GM23248 (cell line): Measurements from ENCODE around the gene SNX5. TPM values are rescaled to one million over a fixed set of nuclear protein-coding genes. Genes with fewer than 3 reads are reported as not detected.

Experiments
- DNase-seq: peaks from one replicate; pipeline ENCODE4 v3.0.0-alpha.2; 2015
- H2AFZ ChIP-seq: fragments of 200-600 bp; sonication (generic); 2 replicates; pipeline ENCODE4 v1.6.1; 2016; ENCODE audit warnings: antibody characterized with exemption
- H3F3A ChIP-seq: fragments of 200-600 bp; sonication (generic); 2 replicates; pipeline ENCODE4 v1.6.1; 2016; ENCODE audit warnings: mild to moderate bottlenecking, antibody characterized with exemption, mixed run types; ENCODE audit not compliant: insufficient read depth
- H3K27ac ChIP-seq: fragments of 200-600 bp; sonication (generic); 2 replicates; pipeline ENCODE4 v1.5.1; 2016; ENCODE audit warnings: mild to moderate bottlenecking
- H3K27me3 ChIP-seq: fragments of 200-600 bp; sonication (generic); replicated peaks from 2 replicates; pipeline ENCODE4 v1.6.1; 2016; ENCODE audit warnings: mild to moderate bottlenecking; ENCODE audit not compliant: insufficient read depth
- H3K36me3 ChIP-seq: fragments of 200-600 bp; sonication (generic); 2 replicates; pipeline ENCODE4 v1.6.1; 2016; ENCODE audit warnings: low read depth, mild to moderate bottlenecking
- H3K4me1 ChIP-seq: fragments of 200-600 bp; sonication (generic); 2 replicates; pipeline ENCODE4 v1.6.1; 2016; ENCODE audit warnings: mild to moderate bottlenecking; ENCODE audit not compliant: insufficient read depth
- H3K4me2 ChIP-seq: fragments of 200-600 bp; sonication (generic); one replicate; pipeline ENCODE4 v1.6.1; 2016; ENCODE audit warnings: mild to moderate bottlenecking; ENCODE audit not compliant: unreplicated experiment
- H3K4me3 ChIP-seq: fragments of 200-600 bp; sonication (generic); 2 replicates; pipeline ENCODE4 v1.5.1; 2016; ENCODE audit warnings: mild to moderate bottlenecking
- H3K79me2 ChIP-seq: fragments of 200-600 bp; sonication (generic); 2 replicates; pipeline ENCODE4 v1.6.1; 2016; ENCODE audit warnings: mild to moderate bottlenecking; ENCODE audit not compliant: insufficient read depth
- H3K9ac ChIP-seq: fragments of 200-600 bp; sonication (generic); 2 replicates; pipeline ENCODE4 v1.6.1; 2016; ENCODE audit warnings: mild to moderate bottlenecking
- H3K9me2 ChIP-seq: fragments of 200-600 bp; sonication (generic); 2 replicates; pipeline ENCODE4 v1.6.1; 2016; ENCODE audit warnings: mixed run types, mild to moderate bottlenecking, moderate library complexity; ENCODE audit not compliant: insufficient read depth
- H3K9me3 ChIP-seq: fragments of 200-600 bp; sonication (generic); one replicate; pipeline ENCODE4 v1.6.1; 2017; ENCODE audit warnings: low read depth
- H4K20me1 ChIP-seq: fragments of 200-600 bp; sonication (generic); 2 replicates; pipeline ENCODE4 v1.6.0; 2016; ENCODE audit not compliant: insufficient read depth
- EZH2 ChIP-seq: fragments of 200-600 bp; sonication (generic); IDR thresholded peaks from 2 replicates; pipeline ENCODE4 v1.6.1; 2018; ENCODE audit warnings: antibody characterized with exemption, mild to moderate bottlenecking; ENCODE audit not compliant: insufficient read depth, poor library complexity, severe bottlenecking
- EZH2phosphoT487 ChIP-seq: fragments of 200-600 bp; sonication (generic); IDR thresholded peaks from 2 replicates; pipeline ENCODE4 v1.6.1; 2018; ENCODE audit warnings: antibody characterized with exemption, moderate library complexity, mild to moderate bottlenecking, low read depth; ENCODE audit not compliant: insufficient read depth
- WGBS, 2 experiments: methylation state at CpG; one replicate each; pipeline ENCODE4 v1.1.6; 2015 to 2017; ENCODE audit warnings: low lambda C conversion rate in 2 of 2, low coverage in 1 of 2; ENCODE audit errors: missing lambda C conversion rate in 2 of 2; 5-methylcytosine and 5-hydroxymethylcytosine counted together
- in situ Hi-C: fragments of 300-500 bp; cut with MboI; formaldehyde crosslinking; loops from 2 replicates; pipeline ENCODE4 v1.15.0; 2020
- polyA plus RNA-seq: library from polyadenylated mRNA; unstranded; fragments of >200 nt; fragmentation: Nextera tagmentation; extraction: Ambion mirVana; gene quantifications from 2 replicates; pipeline ENCODE4 v1.2.1, GENCODE V29; 2016
- total RNA-seq: library from RNA; depleted of rRNA; stranded (reverse); fragments of >200 nt; shearing (Covaris generic); gene quantifications from 2 replicates; pipeline ENCODE4 v1.2.3, GENCODE V29; 2014

The SNX5 gene
- total and polyA plus RNA-seq, 2 experiments from 2014 or later, result 65.2 to 70.7 TPM

- H3K4me1 ChIP-seq, result no peaks in the 10 kb centered on the region
- in situ Hi-C loops, result no loop called here
- no peaks in the 10 kb centered on the region for H3K36me3 ChIP-seq
- WGBS, 2 experiments, result 68 to 69% methylated on average over 11 of the region's 11 CpGs
- no peaks in the 10 kb centered on the region for H3K79me2 ChIP-seq
- no peaks in the 10 kb centered on the region for H3K9me3 ChIP-seq
- no peak overlapping the region for H3K4me3 ChIP-seq
- no peak overlapping the region for H3K9ac ChIP-seq
- H3K27ac ChIP-seq, result no peak overlapping the region
- H3F3A ChIP-seq, result no peaks in the 10 kb centered on the region
- no peak overlapping the region for H2AFZ ChIP-seq
- H3K4me2 ChIP-seq, result no peak overlapping the region
- no peaks in the 10 kb centered on the region for H3K9me2 ChIP-seq
- TF ChIP-seq EZH2phosphoT487, result no peak
- TF ChIP-seq EZH2, result no peak
- no peaks in the 10 kb centered on the region for H4K20me1 ChIP-seq
- no peak for DNase-seq
- no peaks in the 10 kb centered on the region for H3K27me3 ChIP-seq
These were observed 43.3 kb downstream of the SNX5 start for GRCh38 chr20:17925141-17925939.

GRCh38 chr20:17921774-17922173 is 46.8 kb downstream of the SNX5 start:
- in situ Hi-C loops, result no loop called here
- Histone ChIP-seq H4K20me1 (no peaks in the 10 kb centered on the region), H3K9ac (no peak overlapping the region), H3K27ac (no peak overlapping the region), H2AFZ (no peak overlapping the region), H3K9me2 (no peaks in the 10 kb centered on the region), H3K79me2 (no peaks in the 10 kb centered on the region), H3K4me2 (no peak overlapping the region), H3K4me3 (no peak overlapping the region), H3K9me3 (no peaks in the 10 kb centered on the region), H3K4me1 (no peaks in the 10 kb centered on the region), H3K27me3 (no peaks in the 10 kb centered on the region), H3K36me3 (no peaks in the 10 kb centered on the region), H3F3A (no peaks in the 10 kb centered on the region)
- no peak for DNase-seq
- TF ChIP-seq EZH2phosphoT487 (no peak), EZH2 (no peak)
- 4 to 6% methylated on average over 1 of the region's 1 CpG for WGBS, 2 experiments

- in situ Hi-C loops, result no loop called here
These were observed 49.4 kb downstream of the SNX5 start for GRCh38 chr20:17919149-17919548.

GRCh38 chr20:17917832-17918618 is 50.6 kb downstream of the SNX5 start:
- in situ Hi-C loops, result no loop called here
- WGBS, 2 experiments, result 87 to 88% methylated on average over 7 of the region's 7 CpGs
- H3K79me2 ChIP-seq, result no peaks in the 10 kb centered on the region

More at GRCh38 chr20:17919149-17919548, 49.4 kb downstream of the SNX5 start:
- TF ChIP-seq EZH2 (no peak), EZH2phosphoT487 (no peak)
- no peak for DNase-seq
- no peak overlapping the region for H3K4me2 ChIP-seq
- 99% methylated on average over 8 of the region's 8 CpGs for WGBS, 2 experiments
- no peaks in the 10 kb centered on the region for H3K9me3 ChIP-seq
- H3K4me1 ChIP-seq, result no peaks in the 10 kb centered on the region
- no peak overlapping the region for H3K4me3 ChIP-seq
- H3K36me3 ChIP-seq, result no peaks in the 10 kb centered on the region
- no peak overlapping the region for H3K9ac ChIP-seq
- H3K27ac ChIP-seq, result no peak overlapping the region
- no peaks in the 10 kb centered on the region for H3K27me3 ChIP-seq
- H4K20me1 ChIP-seq, result no peaks in the 10 kb centered on the region
- no peak overlapping the region for H2AFZ ChIP-seq
- H3K9me2 ChIP-seq, result no peaks in the 10 kb centered on the region
- H3F3A ChIP-seq, result no peaks in the 10 kb centered on the region
- H3K79me2 ChIP-seq, result no peaks in the 10 kb centered on the region

More at GRCh38 chr20:17917832-17918618, 50.6 kb downstream of the SNX5 start:
- Histone ChIP-seq H3K4me3 (no peak overlapping the region), H3K9ac (no peak overlapping the region), H3K36me3 (no peaks in the 10 kb centered on the region), H3K4me1 (peaks cover 8% of the 10 kb centered on the region), H4K20me1 (no peaks in the 10 kb centered on the region), H3K9me2 (no peaks in the 10 kb centered on the region), H3K4me2 (no peak overlapping the region), H3K9me3 (no peaks in the 10 kb centered on the region), H3K27me3 (no peaks in the 10 kb centered on the region), H3K27ac (no peak overlapping the region), H2AFZ (no peak overlapping the region), H3F3A (peaks cover 9% of the 10 kb centered on the region)
- no peak for DNase-seq
- no peak for TF ChIP-seq EZH2phosphoT487
- TF ChIP-seq EZH2, result no peak
